ENCODE measurements around the gene SC5D. TPM values are rescaled to one million over a fixed set of nuclear protein-coding genes. Genes with fewer than 3 reads are reported as not detected.

SC5D gene
- total and polyA plus RNA-seq, 8 donors = 7.7 to 18.5 (median 11.6) TPM

DNA sequence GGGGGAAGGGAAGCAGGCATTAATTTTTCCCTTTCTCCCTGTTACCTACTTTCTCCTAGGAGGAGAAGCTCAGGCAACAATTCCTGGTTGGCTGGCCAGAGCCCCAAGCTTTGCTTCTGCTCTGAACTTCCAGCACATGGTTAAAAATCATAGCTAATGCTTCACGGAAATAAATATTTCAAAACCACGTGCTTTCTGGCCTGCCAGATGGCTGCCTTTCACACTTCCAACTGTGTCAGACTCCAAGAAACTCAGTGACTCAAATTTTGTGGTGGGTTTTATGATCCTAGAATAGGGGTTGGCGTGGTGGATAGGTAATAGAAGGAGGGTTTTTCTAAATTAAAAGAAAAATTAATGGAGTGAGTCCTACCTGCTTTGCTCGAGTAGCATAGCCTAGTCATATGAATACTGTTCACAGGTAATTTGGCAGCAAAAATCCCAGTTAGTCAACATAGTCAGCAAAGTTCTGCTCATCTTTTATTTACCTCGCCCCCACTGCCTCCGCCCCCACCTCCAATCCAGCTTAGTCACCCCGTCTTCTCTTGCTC lies 58.6 kb downstream of the SC5D start:
- peaks cover 0 to 3% (median 0%) of the 10 kb centered on the region in 4 donors for H3K27me3 ChIP-seq

DNA sequence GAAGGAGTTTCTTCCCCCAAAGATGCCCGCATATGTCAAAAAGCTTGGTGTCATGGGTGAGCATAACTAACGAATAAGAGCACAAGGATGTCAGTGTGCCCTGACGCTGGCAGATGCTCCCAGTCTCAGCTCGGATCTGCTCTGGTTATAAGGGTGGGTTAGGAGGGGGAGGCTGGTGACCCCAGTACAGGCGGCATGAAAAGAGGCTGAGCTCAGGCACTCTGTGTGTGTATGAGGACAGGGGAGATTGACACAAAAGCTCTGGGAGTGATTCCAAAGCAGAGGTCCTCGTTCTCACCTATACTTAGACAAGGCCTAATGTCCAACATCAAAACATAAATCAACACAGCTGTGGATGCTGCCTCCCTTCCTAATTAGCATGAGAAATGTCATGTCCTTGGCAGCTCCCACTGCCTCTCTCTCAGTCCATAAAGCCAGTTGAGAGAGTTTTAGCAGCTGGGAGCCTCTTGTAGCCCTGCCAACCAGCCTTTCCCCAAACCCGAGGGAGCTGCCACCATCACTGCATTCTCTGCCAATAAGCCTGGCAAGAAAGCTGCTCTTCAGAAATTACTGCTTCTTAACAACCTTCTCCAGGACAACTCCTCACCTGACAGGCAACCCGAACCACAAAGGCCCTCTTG lies 59.8 kb downstream of the SC5D start:
- intact Hi-C loops (cut with DNase I) = no loop called here
- H3K27ac ChIP-seq = no peak overlapping the region
- WGBS, 2 donors = 51 to 60% methylated on average over 8 of the region's 8 CpGs
- no peaks in the 10 kb centered on the region for H3K9me3 ChIP-seq
- TF ChIP-seq, protein P1, sequence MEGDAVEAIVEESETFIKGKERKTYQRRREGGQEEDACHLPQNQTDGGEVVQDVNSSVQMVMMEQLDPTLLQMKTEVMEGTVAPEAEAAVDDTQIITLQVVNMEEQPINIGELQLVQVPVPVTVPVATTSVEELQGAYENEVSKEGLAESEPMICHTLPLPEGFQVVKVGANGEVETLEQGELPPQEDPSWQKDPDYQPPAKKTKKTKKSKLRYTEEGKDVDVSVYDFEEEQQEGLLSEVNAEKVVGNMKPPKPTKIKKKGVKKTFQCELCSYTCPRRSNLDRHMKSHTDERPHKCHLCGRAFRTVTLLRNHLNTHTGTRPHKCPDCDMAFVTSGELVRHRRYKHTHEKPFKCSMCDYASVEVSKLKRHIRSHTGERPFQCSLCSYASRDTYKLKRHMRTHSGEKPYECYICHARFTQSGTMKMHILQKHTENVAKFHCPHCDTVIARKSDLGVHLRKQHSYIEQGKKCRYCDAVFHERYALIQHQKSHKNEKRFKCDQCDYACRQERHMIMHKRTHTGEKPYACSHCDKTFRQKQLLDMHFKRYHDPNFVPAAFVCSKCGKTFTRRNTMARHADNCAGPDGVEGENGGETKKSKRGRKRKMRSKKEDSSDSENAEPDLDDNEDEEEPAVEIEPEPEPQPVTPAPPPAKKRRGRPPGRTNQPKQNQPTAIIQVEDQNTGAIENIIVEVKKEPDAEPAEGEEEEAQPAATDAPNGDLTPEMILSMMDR (IDR thresholded peaks at IDR 0.05) = no peak
- ATAC-seq = peak in 2 of 4 donors; percentile 6 to 43
- peaks cover 0 to under 1% (median 0%) of the 10 kb centered on the region in 3 donors for H3K4me1 ChIP-seq
- no peak overlapping the region for H3K4me3 ChIP-seq
- no peaks in the 10 kb centered on the region for H3K36me3 ChIP-seq
- no peak for DNase-seq
- peaks cover 0 to 3% (median 0%) of the 10 kb centered on the region in 4 donors for H3K27me3 ChIP-seq
- FAIRE-seq = no peak

More for the DNA sequence above, 58.6 kb downstream of the SC5D start:
- Histone ChIP-seq H3K27ac (no peak overlapping the region), H3K9me3 (no peaks in the 10 kb centered on the region), H3K4me3 (no peak overlapping the region), H3K4me1 (no peaks in the 10 kb centered on the region), H3K36me3 (no peaks in the 10 kb centered on the region)
- WGBS, 2 donors = 57 to 72% methylated on average over 7 of the region's 7 CpGs
- TF ChIP-seq, protein P1 (IDR thresholded peaks at IDR 0.05) = no peak
- DNase-seq (peak in 1 of 6 donors; percentile 9), FAIRE-seq (no peak), ATAC-seq (peak in 3 of 4 donors; percentile 13 to 41 (median 34))
- intact Hi-C loops (cut with DNase I) = no loop called here

DNA sequence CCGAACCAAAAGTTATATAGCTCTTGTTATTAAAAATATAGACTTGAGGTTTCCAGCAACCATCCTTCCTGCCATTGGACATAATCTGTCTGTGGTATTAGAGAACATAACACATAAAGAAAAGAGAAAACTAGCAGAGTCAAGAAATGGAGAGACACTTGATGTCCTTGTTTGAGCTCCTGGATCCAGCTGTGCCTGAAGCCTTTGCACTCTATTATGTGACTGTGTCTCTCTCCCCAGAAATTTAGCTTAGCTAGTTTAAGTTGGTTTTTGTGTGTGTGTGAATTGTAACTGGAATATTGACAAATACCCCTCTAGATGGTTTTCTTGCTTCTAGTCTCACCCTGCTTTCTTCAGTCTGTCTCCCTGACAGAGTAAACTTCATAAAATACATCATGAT lies 61.6 kb downstream of the SC5D start:
- 81 to 94% methylated on average over 1 of the region's 1 CpG for WGBS, 2 donors
- Histone ChIP-seq H3K27me3 (no peaks in the 10 kb centered on the region), H3K4me3 (no peak overlapping the region), H3K4me1 (peaks cover 0 to 4% (median 3%) of the 10 kb centered on the region in 3 donors), H3K27ac (no peak overlapping the region), H3K36me3 (no peaks in the 10 kb centered on the region), H3K9me3 (no peaks in the 10 kb centered on the region)
- TF ChIP-seq, protein P1 (IDR thresholded peaks at IDR 0.05) = no peak
- intact Hi-C loops (cut with DNase I) = no loop called here
- FAIRE-seq (no peak), DNase-seq (no peak), ATAC-seq (no peak)

DNA sequence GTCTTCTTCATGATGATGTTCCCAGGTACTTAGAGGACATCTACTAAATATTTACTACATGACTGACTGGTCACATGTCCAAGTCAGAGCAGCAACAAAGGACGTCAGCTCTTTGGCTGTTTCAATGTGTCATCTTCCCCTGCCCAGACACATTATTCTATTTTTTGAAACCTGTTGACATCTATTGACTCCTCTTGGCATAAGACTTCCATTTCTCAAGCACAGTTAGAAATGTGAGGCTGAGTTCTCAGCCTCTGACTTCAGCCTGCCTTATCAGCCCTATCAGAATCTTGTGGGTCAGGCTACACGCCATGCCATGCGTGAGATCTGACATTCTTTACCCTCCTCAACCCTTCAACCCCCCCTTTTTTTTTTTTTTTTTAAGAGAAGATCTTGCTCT lies 63.8 kb downstream of the SC5D start:
- TF ChIP-seq, protein P1 (IDR thresholded peaks at IDR 0.05) = no peak
- FAIRE-seq (no peak), DNase-seq (no peak), ATAC-seq (no peak)
- no peaks in the 10 kb centered on the region for H3K9me3 ChIP-seq
- WGBS, 2 donors = 73 to 74% methylated on average over 3 of the region's 3 CpGs
- H3K4me3 ChIP-seq = no peak overlapping the region
- intact Hi-C loops (cut with DNase I) = no loop called here
- no peaks in the 10 kb centered on the region for H3K36me3 ChIP-seq
- H3K27ac ChIP-seq = no peak overlapping the region
- peaks cover 0 to 4% (median 3%) of the 10 kb centered on the region in 3 donors for H3K4me1 ChIP-seq
- H3K27me3 ChIP-seq = no peaks in the 10 kb centered on the region

Other genes with a start within 250 kb of the SC5D start
- gene TECTA, start 191.5 kb upstream of the SC5D start, total RNA-seq = under 1 TPM; 0.18 to 0.50 (median 0.29) TPM
- gene TECTA, start 191.5 kb upstream of the SC5D start, polyA plus RNA-seq = under 1 TPM; 0.46 to 0.73 TPM
- gene SORL1, start 159.5 kb downstream of the SC5D start, total RNA-seq = 10 to 100 TPM; 11.2 to 47.5 (median 16.5) TPM
- 10 to 100 TPM in 1 of 2 donors, 1 to 10 TPM in 1; 2.7 to 10.9 TPM for gene SORL1, start 159.5 kb downstream of the SC5D start, polyA plus RNA-seq

Data from pancreas (tissue), 10 donors.